Esophagus squamous epithelium (tissue), 4 donors: Measurements from ENCODE around the gene PAPOLG.

Source experiments
- POLR2A ChIP-seq, 4 donors: fragments of 450-650 bp; IDR thresholded peaks; one replicate each; pipeline ENCODE4 v1.6.1; 2017; ENCODE audit warnings: antibody characterized with exemption in 4 of 4, mild to moderate bottlenecking in 4 of 4, moderate library complexity in 3 of 4
- TF ChIP-seq, protein P1 (sequence below), 6 experiments: fragments of 450-650 bp in 4 of 6; fragments of 200-600 bp in 2 of 6; sonication (generic) in 2 of 6; IDR thresholded peaks; one replicate each; pipeline ENCODE4 v1.5.1; 2016 to 2019; ENCODE audit warnings: antibody characterized with exemption in 6 of 6, mild to moderate bottlenecking in 4 of 6, moderate library complexity in 4 of 6

DNA sequence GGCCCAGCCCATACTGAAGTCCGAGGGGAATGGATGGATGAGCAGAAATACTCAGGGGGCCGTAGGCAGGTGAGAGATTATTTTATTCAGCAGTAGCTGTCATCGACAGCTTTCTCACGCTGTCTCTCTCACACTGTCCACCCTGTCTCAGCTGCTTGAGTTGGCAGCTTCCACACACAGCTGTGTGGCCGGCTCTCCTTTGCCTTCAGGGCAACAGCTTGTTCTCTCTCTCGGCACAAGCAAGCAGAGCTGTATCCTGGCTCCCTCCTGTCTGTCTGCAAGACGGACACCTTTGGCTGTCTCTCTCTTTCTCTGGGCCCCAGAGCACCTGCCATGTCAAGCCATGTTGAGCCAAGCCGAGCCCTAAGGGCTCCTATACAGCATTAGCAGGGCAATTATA lies 9.8 kb upstream of the PAPOLG start:
- TF ChIP-seq, protein P1, sequence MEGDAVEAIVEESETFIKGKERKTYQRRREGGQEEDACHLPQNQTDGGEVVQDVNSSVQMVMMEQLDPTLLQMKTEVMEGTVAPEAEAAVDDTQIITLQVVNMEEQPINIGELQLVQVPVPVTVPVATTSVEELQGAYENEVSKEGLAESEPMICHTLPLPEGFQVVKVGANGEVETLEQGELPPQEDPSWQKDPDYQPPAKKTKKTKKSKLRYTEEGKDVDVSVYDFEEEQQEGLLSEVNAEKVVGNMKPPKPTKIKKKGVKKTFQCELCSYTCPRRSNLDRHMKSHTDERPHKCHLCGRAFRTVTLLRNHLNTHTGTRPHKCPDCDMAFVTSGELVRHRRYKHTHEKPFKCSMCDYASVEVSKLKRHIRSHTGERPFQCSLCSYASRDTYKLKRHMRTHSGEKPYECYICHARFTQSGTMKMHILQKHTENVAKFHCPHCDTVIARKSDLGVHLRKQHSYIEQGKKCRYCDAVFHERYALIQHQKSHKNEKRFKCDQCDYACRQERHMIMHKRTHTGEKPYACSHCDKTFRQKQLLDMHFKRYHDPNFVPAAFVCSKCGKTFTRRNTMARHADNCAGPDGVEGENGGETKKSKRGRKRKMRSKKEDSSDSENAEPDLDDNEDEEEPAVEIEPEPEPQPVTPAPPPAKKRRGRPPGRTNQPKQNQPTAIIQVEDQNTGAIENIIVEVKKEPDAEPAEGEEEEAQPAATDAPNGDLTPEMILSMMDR (IDR thresholded peaks at IDR 0.05) = no peak
- TF ChIP-seq POLR2A (IDR thresholded peaks at IDR 0.05) = no peak
